Sigmoid colon (tissue), 7 donors: ENCODE results near the gene FBLN1. TPM values are rescaled to one million over a fixed set of nuclear protein-coding genes. Genes with fewer than 3 reads are reported as not detected.
"Not testable (repeated sequence)": the region's sequence is repeated elsewhere in the genome, so short reads cannot be mapped to it uniquely, and the experiment has no call there.

Experiments
- DNase-seq: peaks from one replicate; pipeline ENCODE4 v3.0.0-alpha.2; 2019
- H3K27ac ChIP-seq, 4 donors: fragments of 200-600 bp; sonication (generic); one replicate each; pipeline ENCODE4 v1.5.1; 2016 to 2019; ENCODE audit warnings: mild to moderate bottlenecking in 1 of 4
- H3K27me3 ChIP-seq, 3 donors: fragments of 200-600 bp; sonication (generic); one replicate each; pipeline ENCODE4 v1.5.1; 2019; ENCODE audit warnings: mild to moderate bottlenecking in 1 of 3
- H3K36me3 ChIP-seq, 4 donors: fragments of 200-600 bp; sonication (generic); one replicate each; pipeline ENCODE4 v1.5.1; 2016 to 2019
- H3K4me1 ChIP-seq, 4 donors: fragments of 200-600 bp; sonication (generic); one replicate each; pipeline ENCODE4 v1.5.1; 2017 to 2019
- H3K4me3 ChIP-seq, 4 donors: fragments of 200-600 bp; sonication (generic); one replicate each; pipeline ENCODE4 v1.5.1; 2017 to 2019; ENCODE audit warnings: mild to moderate bottlenecking in 2 of 4, moderate library complexity in 1 of 4
- H3K9me3 ChIP-seq, 4 donors: fragments of 200-600 bp in 3 of 4; sonication (generic) in 3 of 4; one replicate each; pipeline versions ENCODE4 v1.5.1 to v1.6.1; 2013 to 2019
- EP300 ChIP-seq, 4 donors: sonication (generic); formaldehyde crosslinking; IDR thresholded peaks; one replicate each; pipeline ENCODE4 v1.6.1; 2017; ENCODE audit warnings: antibody characterized with exemption in 4 of 4
- POLR2A ChIP-seq, 2 donors: fragments of 450-650 bp; IDR thresholded peaks; one replicate each; pipeline ENCODE4 v1.6.1; 2016; ENCODE audit warnings: antibody characterized with exemption in 2 of 2, mild to moderate bottlenecking in 2 of 2, moderate library complexity in 2 of 2
- POLR2AphosphoS5 ChIP-seq, 4 donors: sonication (generic); formaldehyde crosslinking; IDR thresholded peaks; one replicate each; pipeline ENCODE4 v1.6.1; 2017; ENCODE audit warnings: antibody characterized with exemption in 4 of 4
- WGBS, 2 donors: extraction: QIAGEN DNeasy Blood & Tissue Kit; methylation state at CpG; one replicate each; pipeline ENCODE4 v1.1.7; 2013; 5-methylcytosine and 5-hydroxymethylcytosine counted together
- intact Hi-C: fragments of 100-400 bp; cut with DNase I; formaldehyde crosslinking; loops from one replicate; pipeline ENCODE4 v1.15.1; 2023
- polyA plus RNA-seq, 3 donors: library from polyadenylated mRNA; stranded (reverse); fragments of 200-250 nt; gene quantifications; one replicate each; pipeline ENCODE4 v1.2.3, GENCODE V29; 2013
- total RNA-seq, 4 donors: library from RNA; depleted of rRNA; stranded (reverse); fragments of >200 nt; gene quantifications; one replicate each; pipeline ENCODE4 v1.1.0, GENCODE V29; 2016
- TF ChIP-seq, protein P1 (sequence below), 4 experiments: fragments of 450-650 bp in 3 of 4; fragments of 200-600 bp in 1 of 4; IDR thresholded peaks; one replicate each; pipeline ENCODE4 v1.5.1; 2016 to 2019; ENCODE audit warnings: antibody characterized with exemption in 4 of 4, mild to moderate bottlenecking in 3 of 4, moderate library complexity in 2 of 4
- donor health status: healthy with polysubstance abuse.
- donor health status: Bipolar disorder and iron deficiency.
- donor health status: healthy.

FBLN1 gene
- total and polyA plus RNA-seq, 7 donors, result 9.0 to 230 (median 123) TPM

DNA sequence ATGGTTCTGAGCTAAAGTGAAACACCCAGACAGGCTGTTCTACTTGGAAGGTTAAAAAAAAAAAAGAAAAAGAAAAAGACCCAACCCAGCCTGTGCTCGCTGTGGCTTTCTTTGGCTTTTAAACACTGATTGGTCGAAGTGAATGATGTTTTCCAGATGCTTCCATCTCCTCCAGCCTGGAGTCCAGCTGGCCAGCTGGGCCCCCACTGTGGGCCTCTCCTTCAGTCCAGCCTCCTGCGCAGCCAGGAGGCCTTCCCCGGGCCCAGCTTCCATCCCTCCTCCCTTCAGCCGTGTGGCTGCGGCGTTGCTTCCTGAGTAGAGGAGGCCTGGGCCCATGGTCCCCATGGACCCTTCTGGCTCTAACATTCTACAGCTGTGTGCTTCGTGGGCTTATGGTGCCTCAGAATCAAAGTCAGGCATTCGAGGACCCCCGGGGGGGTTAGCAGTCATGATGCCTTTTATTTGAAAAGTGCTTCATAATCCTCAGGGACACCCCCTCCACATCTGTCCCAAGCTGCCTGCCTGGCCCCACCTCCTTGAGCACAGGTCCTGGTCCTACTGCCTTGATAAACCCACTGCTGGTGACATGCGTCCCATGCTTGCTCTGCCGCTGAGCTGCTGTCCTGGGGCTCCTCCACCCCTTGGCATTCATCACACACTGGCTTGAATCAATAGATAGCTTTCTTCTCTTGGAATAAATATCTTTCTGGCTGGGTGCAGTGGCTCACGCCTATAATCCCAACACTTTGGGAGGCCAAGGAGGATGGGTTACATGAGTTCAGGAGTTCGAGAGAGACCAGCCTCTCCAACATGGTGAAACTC is 42.2 kb upstream of the FBLN1 start:
- H3K36me3 ChIP-seq, result no peaks in the 10 kb centered on the region
- no peaks in the 10 kb centered on the region for H3K4me1 ChIP-seq
- no peaks in the 10 kb centered on the region for H3K27me3 ChIP-seq
- peak; percentile 91 for DNase-seq
- WGBS, 2 donors, result 68 to 78% methylated on average over 14 of the region's 14 CpGs
- intact Hi-C loops, result no loop called here
- H3K27ac ChIP-seq, result peak overlapping the region; percentile 55 to 75 (median 62)
- no peak for TF ChIP-seq POLR2A (IDR thresholded peaks at IDR 0.05)
- TF ChIP-seq EP300 (IDR thresholded peaks at IDR 0.05), result no peak
- peak; percentile 24 to 74 (median 60) for TF ChIP-seq POLR2AphosphoS5 (IDR thresholded peaks at IDR 0.05)
- H3K4me3 ChIP-seq, result no peak overlapping the region
- H3K9me3 ChIP-seq, result no peaks in the 10 kb centered on the region

DNA sequence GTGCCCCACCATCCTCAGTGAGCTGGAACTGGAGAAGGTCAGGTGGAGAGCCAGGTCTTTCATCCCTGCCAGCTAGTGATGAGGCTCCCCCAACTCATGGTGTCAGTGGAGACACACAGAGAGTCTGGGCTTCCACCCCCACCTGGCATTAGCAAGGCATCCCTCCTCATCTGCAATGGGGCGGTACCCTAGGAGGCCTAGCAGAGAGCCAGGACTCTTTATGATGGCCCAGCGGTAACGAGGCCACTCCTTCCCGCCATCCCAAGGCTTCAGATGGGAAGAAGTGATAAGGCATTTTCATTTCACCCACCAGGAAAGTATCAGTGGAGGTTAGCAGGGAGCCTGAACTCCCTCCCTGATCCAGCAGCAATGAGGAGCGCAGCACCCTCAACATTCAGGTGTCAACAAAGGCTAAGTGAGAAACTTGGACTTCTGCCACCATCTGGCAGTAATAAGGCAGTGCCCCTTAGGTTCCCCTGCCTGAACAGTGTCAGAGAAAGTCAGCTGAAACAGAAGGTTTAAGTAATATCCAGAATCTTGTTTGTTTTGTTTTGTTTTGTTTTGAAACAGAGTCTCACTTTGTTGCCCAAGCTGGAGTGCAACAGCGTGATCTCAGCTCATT is 40.5 kb upstream of the FBLN1 start:
- 64 to 84% methylated on average over 6 of the region's 6 CpGs for WGBS, 2 donors

DNA sequence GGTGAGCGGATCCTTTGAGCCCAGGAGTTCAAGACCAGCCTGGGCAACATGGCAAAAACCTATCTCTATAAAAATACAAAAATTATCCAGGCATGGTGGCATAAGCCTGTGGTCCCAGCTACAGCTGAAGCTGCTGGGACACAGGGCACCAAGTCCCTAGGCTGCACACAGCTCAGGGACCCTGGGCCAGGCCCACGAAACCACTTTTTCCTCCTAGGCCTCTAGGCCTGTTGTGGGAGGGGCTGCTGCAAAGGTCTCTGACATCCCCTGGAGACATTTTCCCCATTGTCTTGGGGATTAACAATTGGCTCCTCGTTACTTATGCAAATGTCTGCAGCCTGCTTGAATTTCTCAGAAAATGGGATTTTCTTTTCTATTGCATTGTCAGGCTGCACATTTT is 39.0 kb upstream of the FBLN1 start:
- H3K27me3 ChIP-seq, H3K9me3 ChIP-seq, DNase-seq, H3K27ac ChIP-seq, H3K36me3 ChIP-seq, H3K4me3 ChIP-seq, intact Hi-C loops, H3K4me1 ChIP-seq: not testable (repeated sequence)
- WGBS, 2 donors, result 91% methylated on average over 3 of the region's 3 CpGs

More for the DNA sequence above, 40.5 kb upstream of the FBLN1 start:
- H3K4me3 ChIP-seq, result no peak overlapping the region
- no peaks in the 10 kb centered on the region for H3K27me3 ChIP-seq
- no peak overlapping the region for H3K27ac ChIP-seq
- TF ChIP-seq POLR2AphosphoS5 (IDR thresholded peaks at IDR 0.05) (no peak), POLR2A (IDR thresholded peaks at IDR 0.05) (no peak), EP300 (IDR thresholded peaks at IDR 0.05) (no peak)
- TF ChIP-seq, protein P1, sequence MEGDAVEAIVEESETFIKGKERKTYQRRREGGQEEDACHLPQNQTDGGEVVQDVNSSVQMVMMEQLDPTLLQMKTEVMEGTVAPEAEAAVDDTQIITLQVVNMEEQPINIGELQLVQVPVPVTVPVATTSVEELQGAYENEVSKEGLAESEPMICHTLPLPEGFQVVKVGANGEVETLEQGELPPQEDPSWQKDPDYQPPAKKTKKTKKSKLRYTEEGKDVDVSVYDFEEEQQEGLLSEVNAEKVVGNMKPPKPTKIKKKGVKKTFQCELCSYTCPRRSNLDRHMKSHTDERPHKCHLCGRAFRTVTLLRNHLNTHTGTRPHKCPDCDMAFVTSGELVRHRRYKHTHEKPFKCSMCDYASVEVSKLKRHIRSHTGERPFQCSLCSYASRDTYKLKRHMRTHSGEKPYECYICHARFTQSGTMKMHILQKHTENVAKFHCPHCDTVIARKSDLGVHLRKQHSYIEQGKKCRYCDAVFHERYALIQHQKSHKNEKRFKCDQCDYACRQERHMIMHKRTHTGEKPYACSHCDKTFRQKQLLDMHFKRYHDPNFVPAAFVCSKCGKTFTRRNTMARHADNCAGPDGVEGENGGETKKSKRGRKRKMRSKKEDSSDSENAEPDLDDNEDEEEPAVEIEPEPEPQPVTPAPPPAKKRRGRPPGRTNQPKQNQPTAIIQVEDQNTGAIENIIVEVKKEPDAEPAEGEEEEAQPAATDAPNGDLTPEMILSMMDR (IDR thresholded peaks at IDR 0.05), result no peak
- H3K9me3 ChIP-seq, result peaks cover 0 to 5% (median 0%) of the 10 kb centered on the region in 4 donors
- no peak for DNase-seq
- no peaks in the 10 kb centered on the region for H3K4me1 ChIP-seq
- no peaks in the 10 kb centered on the region for H3K36me3 ChIP-seq
- intact Hi-C loops, result no loop called here

DNA sequence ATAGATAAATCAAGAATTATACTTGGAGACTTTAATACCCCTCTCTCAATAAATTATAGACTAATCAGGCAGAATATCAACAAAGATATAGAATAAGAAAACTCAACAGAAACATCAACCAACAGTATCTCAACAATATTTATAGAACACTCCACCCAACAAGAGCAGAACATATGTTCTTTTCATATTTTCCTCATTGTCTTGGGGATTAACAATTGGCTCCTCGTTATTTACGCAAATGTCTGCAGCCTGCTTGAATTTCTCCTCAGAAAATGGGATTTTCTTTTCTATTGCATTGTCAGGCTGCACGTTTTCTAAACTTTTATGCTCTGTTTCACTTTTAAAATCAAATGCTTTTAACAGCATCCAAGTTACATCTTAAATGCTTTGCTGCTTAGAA is 37.0 kb upstream of the FBLN1 start:
- H3K9me3 ChIP-seq, result peaks cover 0 to 5% (median 0%) of the 10 kb centered on the region in 4 donors
- TF ChIP-seq, protein P1 (IDR thresholded peaks at IDR 0.05), result no peak
- TF ChIP-seq EP300 (IDR thresholded peaks at IDR 0.05), result no peak
- no peaks in the 10 kb centered on the region for H3K4me1 ChIP-seq
- H3K36me3 ChIP-seq, result no peaks in the 10 kb centered on the region
- H3K27me3 ChIP-seq, result no peaks in the 10 kb centered on the region
- no peak overlapping the region for H3K27ac ChIP-seq
- intact Hi-C loops, result no loop called here
- no peak overlapping the region for H3K4me3 ChIP-seq
- WGBS, 2 donors, result 68 to 77% methylated on average over 3 of the region's 3 CpGs
- DNase-seq, result no peak

DNA sequence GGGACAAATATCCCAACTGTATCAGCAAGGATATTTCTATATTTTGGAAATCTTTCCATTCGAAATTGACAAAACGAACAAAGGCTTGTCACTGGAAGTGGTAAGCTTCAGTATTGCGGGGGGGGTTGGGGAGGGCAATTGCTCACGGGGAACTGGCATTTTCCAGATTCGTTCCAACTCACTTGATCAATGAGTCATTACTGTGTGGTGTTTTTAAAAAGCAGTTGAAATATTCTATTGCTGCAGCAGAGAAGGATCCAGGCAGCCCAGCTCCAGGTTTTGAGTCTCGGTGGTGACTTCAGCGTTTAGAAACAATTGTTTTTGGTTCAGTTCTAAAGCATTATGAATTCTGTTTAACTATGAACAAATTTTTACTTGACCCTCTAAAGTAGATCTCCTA is 33.8 kb upstream of the FBLN1 start:
- intact Hi-C loops, result no loop called here
- TF ChIP-seq POLR2AphosphoS5 (IDR thresholded peaks at IDR 0.05), result no peak
- TF ChIP-seq EP300 (IDR thresholded peaks at IDR 0.05), result no peak
- no peak for TF ChIP-seq POLR2A (IDR thresholded peaks at IDR 0.05)
- TF ChIP-seq, protein P1 (IDR thresholded peaks at IDR 0.05), result no peak
- no peak for DNase-seq
- H3K9me3 ChIP-seq, result peaks cover 0 to 5% (median 0%) of the 10 kb centered on the region in 4 donors
- no peaks in the 10 kb centered on the region for H3K36me3 ChIP-seq
- H3K27me3 ChIP-seq, result no peaks in the 10 kb centered on the region
- WGBS, 2 donors, result 76 to 87% methylated on average over 7 of the region's 7 CpGs
- no peak overlapping the region for H3K4me3 ChIP-seq
- peak overlapping the region in 1 of 4 donors; percentile 26 for H3K27ac ChIP-seq
- no peaks in the 10 kb centered on the region for H3K4me1 ChIP-seq
